GM20000 (cell line): ENCODE measurements around the gene VAV2.

Experiments
- DNase-seq: peaks from one replicate; pipeline ENCODE4 v3.0.0; 2012; ENCODE audit warnings: low spot score
- CTCF ChIP-seq: IDR thresholded peaks from 2 replicates; pipeline ENCODE4 v1.5.1; 2012; ENCODE audit warnings: mild to moderate bottlenecking, control low read depth; ENCODE audit errors: extremely low read depth, missing control alignments

VAV2 gene

GRCh38 chr9:133971121-133971951 lies 20.8 kb downstream of the VAV2 start:
- TF ChIP-seq CTCF = no peak
- DNase-seq = peak; percentile 53

GRCh38 chr9:133970581-133971058 lies 21.5 kb downstream of the VAV2 start:
- no peak for TF ChIP-seq CTCF
- no peak for DNase-seq

GRCh38 chr9:133969681-133970580 lies 22.2 kb downstream of the VAV2 start:
- TF ChIP-seq CTCF = no peak
- no peak for DNase-seq

GRCh38 chr9:133968966-133969617 lies 23.0 kb downstream of the VAV2 start:
- no peak for DNase-seq
- no peak for TF ChIP-seq CTCF

GRCh38 chr9:133968428-133968827 lies 23.7 kb downstream of the VAV2 start:
- peak; percentile 29 for DNase-seq
- no peak for TF ChIP-seq CTCF

- no peak for DNase-seq
Observed at GRCh38 chr9:133967024-133967741, 24.9 kb downstream of the VAV2 start.

More at GRCh38 chr9:133967024-133967741, 24.9 kb downstream of the VAV2 start:
- TF ChIP-seq CTCF = no peak
